HG02610 (cell line): ENCODE results near the gene PDE9A.
"Not testable (repeated sequence)": the region's sequence is repeated elsewhere in the genome, so short reads cannot be mapped to it uniquely, and the experiment has no call there.

Experiments used
- ATAC-seq: cut with Tn5 transposase; IDR thresholded peaks from one replicate; pipeline ENCODE4 v1.9.1; 2021; ENCODE audit warnings: mild to moderate bottlenecking, moderate library complexity; ENCODE audit not compliant: unreplicated experiment

PDE9A gene

DNA sequence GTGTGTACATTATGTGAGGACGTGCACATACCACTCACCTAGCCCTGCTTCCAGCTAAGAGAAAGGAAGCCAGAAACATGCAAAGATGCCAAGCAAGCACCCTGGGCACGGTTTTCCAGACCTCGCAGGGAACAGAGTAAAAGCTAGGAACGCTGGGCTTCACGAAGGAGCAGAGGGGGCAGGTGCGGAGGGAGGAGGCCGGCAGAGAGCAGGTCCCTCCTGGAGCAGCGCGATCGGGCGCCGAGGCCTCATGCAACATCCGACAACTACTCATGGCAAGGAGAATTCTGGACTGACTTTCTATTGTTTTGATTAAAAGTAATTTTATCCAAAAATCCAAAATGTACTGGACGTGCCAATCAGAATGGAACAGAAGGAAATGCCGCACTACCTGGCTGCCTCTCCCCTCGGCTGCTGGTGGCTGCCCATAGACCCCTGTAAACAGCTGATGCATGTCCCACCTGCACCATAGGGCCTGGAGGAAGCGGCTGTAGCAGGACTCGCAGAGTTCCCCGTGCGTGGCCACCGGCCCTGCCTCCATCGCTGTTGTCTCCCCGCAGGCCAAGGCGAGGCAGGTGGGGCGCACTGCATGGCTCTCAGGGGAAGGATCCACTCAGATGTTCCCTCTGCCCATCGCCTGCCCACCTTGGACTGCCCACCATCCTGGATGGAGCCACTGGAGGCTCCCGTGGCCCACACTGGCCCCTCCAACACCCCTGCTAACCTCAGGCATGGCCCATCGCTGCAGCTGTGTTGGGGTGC is 132.4 kb downstream of the PDE9A start:
- ATAC-seq, result no peak

DNA sequence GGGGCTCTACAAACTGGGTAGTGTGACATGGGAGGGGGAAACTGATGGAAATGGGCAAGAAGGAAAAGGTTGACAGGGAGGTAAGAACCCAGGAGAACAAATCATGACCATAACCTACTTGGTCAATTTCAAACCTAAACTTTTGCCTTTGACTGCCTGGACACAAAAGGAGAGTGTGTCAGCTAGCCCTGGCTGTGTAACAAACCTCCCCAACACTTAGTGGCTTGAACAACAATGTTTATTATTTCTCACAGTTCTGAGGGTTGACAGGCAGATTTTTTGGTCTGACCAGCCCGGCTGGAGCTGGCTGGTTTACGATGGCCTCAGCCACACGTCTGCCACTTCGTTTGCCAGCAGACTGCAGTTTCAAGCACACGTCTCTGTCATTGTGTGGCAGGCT is 133.5 kb downstream of the PDE9A start:
- no peak for ATAC-seq

DNA sequence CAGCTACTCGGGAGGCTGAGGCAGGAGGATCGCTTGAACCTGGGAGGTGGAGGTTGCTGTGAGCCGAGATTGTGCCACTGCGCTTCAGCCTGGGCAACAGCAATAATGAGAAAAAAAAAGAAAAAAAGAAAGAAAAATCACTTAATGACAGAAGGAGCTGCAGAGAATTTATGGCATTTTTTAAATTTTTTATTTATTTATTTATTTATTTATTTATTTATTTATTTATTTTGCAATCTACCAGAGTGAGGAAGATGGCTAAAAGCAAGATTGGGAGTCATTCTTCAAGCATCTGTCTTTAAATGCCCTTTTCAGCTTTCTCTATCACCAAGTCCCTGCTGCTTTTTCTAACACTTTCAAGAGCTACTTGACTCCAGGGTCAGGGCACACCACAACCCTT is 134.2 kb downstream of the PDE9A start:
- ATAC-seq, result no peak

DNA sequence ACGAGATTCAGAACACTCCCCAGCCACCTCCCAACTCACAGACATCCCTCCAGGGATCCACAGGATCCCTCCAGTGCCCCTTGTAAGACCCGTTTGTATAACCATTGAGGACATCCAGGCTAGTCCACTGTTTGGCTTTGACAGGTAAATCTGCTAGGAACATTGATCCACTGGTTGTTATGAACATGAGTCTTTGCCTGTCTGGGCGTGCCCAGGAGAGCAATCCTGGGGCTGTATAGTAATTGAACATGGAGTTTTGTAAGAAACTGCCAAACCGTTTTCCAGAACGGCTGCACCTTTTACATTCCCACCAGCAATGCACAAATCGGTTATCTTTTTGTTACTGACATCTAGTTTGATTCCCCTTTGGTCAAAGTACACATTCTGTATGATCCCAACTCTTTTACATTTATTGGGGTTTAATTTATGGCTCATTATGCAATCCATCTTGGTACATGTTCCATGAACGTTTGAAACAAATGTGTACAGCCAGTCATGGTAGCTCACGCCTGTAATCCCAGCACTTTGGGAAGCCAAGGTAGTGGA is 137.2 kb downstream of the PDE9A start:
- no peak for ATAC-seq

DNA sequence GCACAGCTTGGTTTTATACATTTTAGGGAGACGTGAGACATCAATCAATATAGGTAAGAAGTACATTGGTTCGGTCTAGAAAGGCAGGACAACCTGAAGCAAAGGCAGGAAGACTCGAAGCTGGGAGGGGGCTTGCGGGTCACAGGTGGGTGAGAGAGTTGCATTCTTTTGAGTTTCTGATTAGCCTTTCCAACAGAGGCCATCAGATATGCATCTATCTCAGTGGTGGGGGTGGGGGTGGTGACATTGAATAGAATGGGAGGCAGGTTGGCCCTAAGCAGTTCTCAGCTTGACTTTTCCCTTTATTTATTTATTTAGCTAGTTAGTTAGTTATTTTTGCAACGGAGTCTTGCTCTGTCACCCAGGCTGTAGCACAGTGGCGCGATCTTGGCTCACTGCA is 140.4 kb downstream of the PDE9A start:
- ATAC-seq, result no peak

DNA sequence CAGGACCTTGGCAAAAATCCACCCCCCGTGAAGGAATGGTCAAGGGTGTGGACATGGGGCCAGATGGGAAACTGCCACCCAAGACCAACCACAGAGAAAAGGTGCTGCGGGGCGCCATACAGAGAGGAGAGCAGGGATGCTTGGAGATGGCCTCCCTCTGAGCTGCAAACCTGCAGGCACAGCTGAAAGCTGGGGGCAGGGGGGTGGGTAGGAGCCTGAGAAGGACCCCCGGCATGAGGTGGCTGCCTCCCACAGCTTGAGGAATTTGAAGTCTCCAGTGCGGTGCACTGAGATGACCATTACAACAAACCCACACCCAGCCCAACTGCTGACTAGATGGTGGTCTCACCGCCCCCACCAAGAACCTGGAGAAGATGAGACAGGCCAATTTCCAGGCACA is 141.1 kb downstream of the PDE9A start:
- ATAC-seq, result no peak

DNA sequence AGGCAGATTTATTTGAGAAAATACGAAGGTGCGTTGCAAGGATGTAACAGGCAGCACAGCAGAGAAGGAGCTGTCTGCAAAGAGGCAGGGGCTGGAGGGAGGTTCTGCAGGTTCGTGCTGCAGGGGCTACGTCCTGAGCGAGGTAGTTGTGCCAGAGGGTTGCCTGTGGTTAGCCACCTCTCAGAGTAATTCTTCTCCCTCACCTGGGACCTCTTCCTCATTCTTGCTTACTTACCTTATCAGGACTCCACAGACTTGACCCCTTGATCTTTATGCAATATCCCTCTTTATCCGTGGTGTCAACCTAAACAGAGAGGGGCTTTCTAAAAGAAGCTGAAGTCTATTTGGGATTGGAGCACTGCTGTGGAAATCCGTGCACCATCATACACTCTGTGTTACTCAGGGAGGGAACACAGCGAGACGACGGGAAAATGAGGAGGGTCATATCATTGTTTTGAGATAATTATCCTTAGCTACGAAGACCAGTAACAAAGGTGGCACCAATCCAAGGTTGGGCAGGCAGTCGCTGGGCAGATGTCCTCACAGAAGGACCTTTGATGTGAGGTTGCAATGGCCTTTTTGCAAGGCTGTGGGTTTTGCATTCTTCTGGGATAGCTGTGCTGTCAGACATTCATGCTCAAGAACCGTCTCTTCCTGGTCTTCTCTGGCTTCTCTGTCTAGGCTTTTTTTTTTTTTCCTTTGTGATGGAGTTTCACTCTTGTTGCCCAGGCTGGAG is 143.1 kb downstream of the PDE9A start:
- ATAC-seq, result no peak

DNA sequence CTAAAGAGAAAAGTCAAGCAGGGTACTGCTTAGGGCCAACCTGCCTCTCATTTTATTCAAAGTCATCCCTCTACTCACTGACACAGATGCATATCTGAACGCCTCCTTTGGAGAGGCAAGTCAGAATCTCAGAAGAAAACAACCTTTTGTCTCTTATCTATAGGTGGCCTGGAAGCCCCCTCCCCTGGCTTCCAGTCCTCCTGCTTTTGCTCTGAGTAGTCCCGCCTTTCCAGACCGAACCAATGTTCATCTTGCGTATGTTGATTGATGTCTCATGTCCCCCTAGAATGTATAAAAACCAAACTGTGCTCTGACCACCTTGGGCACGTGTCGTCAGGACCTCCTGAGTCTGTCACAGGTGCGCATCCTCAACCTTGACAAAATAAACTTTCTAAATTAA is 144.1 kb downstream of the PDE9A start:
- no peak for ATAC-seq

DNA sequence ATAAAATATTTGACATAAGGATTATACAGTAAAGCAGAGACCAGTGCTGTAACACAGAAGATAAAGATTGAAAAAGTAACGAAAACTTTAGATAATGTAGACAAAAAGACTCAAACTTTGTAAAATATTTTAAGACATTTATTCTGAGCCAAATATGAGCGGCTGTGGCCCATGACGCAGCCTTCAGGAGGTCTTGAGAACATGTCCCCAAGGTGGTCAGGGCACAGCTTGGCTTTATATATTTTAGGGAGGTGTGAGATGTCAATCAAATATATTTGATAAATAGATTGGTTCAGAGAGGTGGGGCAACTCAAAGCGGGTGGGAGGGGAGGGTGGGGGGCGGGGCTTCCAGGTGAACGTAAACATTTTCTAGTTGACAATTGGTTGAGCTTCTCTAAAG is 144.7 kb downstream of the PDE9A start:
- no peak for ATAC-seq

DNA sequence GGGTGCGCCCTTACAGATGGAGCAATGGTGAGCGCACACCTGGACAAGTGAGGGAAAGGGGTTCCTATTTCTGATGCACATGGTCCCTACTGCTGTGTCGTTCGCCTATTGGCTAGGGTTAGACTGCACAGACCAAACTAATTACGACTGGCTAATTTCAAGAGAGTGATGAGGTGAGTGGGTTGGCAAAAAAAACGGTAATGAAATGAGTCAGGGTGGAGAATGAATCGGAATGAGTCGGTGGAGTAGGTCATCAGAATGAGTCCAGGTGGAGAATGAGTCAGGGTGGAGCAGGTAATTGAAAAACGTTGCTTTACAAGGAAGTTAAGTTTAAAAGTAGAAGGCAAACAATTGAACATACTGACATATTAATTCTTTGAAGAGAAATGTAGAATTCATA is 146.1 kb downstream of the PDE9A start:
- ATAC-seq, result peak; percentile 54

DNA sequence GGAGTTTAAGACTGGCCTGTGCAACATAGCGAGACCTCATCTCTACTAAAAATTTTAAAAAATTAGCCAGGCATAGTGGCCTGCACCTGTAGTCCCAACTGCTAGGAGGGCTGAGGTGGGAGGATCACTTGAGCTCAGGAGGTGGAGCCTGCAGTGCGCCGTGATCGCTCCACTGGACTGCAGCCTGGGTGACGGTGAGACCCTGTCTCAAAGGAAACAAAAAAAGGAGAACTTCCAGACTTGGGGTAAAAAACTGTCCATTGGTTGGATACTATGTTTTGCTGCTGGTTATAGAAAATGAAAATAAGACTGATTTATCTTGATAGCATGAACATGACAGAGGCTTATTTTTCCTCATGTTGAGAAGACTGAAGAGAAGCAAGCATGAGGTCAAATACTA is 146.5 kb downstream of the PDE9A start:
- no peak for ATAC-seq

DNA sequence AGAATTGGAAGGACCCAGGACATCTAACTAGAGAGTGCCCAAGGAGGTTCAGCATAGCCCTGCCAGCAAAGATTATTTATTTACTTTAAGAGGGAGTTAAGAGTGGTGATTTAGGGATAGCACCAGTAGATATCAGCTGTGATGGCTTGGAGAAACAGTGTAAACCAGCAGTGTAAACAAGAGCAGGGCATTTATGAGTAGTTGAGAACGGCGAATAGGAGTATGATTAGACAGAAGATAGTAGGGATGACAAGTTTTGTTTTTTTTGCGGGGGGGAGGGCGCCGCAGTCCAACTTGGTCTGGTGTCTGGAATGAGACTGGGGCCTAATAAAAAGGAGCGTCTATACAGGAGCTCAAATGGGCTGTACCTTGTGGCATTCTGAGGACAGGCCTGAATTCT is 148.2 kb downstream of the PDE9A start:
- ATAC-seq, result not testable (repeated sequence)

DNA sequence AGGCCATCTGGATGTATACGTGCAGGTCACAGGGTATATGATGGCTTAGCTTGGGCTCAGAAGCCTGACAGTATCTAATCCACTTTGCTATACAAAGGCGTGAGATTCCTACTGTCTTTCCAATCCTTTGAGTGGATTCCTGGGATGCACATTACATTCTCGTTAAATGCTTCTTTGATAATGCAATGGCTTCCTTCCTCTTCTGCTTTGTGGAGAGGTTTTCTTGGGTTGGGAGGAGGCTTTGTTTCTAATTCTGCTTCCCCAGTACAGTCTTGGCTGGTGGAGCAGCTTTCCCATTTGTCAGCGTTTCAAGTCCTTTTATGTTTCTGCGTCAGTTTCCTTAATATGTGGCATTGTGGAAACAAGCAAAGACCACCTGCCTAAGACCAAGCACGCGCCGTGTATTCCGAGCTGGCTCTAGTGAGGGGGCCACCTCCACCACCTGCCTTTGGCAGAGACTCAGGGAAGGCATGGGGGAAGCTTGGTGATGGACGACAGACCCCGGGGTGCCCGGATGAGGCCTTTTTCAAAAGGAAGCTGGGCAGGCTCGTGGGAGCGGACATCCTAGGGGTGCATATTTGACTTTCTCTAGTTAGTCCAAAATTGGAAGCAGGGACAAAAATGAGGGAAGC is 153.2 kb downstream of the PDE9A start:
- no peak for ATAC-seq

DNA sequence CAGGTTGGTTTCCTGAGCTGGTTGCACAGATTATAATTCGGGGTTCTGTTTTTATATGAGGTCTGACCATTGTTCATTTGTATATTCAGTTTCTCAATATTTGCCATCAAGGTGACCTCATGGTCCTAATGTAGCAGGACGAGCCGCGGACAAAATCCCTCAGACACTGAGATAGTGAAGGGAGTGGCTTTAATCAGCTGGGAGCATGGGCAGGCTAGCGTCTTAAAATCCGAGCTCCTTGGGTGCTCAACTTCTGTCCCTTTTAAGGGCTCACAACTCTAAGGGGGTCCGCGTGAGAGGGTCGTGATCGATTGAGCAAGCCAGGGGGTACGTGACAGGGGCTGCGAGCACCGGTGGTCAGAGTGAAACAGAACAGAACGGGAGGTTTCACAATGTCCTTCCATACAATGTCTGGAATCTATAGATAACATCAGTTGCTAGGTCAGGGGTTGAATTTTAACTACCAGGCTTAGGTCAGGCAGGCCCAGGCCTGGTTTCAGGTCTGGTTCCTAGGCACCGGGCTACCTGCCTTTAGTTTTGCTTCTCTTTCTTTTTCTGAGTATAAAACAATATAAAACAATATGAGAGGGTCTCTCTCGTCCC is 154.0 kb downstream of the PDE9A start:
- not testable (repeated sequence) for ATAC-seq

DNA sequence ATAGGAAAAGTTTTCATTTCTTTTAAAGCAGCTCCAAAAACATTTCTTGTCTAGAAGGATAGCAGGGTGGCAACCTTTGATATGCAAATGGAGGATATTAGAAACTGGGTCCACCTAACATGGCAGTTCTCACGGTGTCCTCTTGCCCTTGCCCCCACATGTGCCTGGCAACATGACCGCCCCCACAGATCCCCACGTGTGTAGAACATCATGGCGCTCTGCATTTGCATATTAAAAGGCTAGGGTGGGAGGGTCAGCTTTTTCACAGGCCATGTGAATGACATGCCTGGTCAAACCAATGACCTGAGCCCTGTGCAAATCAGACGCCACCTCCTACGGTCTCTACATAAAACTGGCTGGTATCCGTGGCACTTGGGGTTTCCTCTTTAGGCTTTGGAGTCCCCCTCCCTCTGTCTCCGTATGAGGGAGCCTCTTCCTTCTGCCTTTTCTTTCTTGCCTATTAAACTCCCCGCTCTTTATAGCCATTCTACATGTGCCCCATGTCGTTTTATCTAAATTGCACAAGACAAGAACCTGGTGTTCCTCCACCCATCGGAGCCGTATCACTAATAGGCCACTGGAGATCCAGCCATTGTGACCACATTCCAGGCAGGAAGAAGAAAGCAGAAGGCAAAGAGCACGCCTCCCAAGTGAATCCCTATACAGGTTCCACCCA is 154.7 kb downstream of the PDE9A start:
- no peak for ATAC-seq

DNA sequence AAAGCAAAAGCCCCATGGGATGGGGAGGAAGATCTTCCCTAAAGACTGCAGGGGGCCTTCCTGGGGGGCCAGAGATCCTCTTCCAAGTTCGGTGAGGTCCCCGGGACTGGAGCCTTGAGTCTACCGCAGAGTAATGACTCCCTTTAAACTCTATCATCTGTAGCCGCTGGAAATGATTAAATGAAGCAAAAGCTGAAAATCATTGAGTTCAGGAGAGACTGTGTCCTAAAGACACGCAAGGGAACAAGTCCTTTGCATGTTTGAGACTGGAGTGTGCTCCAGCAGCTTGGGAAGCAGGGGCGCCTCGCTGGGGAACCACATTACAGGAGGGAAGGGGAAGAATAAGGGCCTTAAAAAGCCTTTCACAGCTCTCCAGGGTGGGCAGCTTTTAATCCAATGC is 155.8 kb downstream of the PDE9A start:
- no peak for ATAC-seq

DNA sequence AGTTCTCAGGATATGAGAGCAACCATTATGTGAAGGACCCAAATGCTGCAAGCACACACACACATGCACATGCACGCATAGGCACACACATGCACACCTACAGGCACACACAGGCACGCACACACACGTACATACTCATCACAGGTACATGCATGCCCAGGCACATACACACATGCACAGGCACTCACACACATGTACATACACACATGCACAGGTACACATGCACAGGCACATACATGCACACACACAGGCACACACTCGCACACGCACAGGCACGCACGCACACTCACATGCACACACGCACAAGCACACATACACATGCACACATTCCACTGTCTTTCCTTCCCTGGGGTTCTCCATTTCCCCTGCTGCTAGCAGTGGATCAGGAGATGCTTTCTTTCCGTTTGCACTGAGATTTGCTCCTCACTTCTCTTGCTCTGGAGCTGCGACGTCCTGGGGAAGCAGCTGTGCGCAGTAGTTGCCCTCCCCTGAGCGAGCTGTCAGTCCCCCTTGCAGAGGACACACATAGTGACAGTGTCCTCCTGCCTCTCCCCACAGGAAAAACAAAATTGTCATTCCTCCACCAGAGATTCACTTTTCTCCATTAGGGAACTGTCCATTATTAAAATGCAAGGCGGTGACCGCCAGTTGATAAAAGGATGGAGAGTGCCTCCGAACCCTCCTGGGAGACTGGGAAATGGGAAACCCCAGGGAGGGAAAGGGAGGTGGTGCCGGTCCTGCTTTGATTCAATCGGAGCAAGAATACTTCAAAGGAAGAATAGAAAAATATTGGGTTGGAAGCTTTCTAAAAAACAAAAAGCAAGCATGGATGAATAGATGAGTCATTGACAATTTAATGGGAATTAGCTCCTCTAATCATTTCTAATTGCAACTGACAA is 156.4 kb downstream of the PDE9A start:
- ATAC-seq, result no peak

DNA sequence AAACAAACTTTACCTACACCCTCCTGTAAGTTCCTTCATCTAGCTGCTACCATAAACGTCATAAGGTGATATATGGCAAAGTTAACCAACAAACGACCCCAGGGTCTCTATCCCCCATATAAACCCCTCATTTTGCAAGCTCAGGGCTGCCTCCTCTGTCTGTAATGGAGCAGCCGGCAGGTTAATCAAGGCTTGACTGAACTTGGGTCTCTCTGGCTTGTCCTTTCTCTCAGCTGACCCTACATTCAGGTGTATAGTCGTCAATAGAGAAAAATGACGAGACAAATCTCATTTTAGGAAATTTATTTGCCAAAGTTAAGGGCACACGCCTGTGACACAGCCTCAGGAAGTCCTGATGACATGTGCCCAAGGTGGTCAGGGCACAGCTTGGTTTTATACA is 158.5 kb downstream of the PDE9A start:
- ATAC-seq, result no peak

DNA sequence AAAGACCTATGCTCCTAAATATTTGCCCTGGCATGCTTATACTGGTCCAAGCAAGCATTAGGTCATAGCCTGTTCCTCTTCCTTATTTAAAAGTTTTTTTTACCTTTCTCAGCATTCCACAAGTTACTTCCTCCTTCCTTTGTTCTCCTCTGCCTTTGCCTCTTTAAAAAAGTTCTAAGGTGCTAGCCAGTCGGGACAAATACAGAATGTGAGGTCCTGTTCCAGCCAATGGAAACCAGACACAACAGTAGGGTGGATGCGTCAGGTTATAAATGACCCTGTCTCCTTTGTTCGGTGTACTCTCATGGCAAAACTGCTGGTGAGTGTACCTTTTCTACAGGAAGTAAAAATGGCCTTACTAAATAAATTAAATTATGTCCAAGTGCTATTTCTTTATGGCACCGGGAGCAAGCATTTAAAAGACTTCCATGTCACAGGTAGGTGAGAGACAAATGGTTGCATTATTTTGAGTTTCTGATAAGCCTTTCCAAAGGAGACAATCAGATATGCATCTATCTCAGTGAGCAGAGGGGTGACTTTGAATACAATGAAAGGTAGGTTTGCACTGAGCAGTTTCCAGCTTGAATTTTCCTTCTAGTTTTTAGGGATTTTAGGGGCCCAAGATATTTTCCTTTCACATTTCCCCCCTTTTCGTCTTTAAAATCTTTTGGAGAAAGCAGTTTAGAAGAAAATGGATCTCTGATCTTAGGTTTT is 159.3 kb downstream of the PDE9A start:
- not testable (repeated sequence) for ATAC-seq
